ENCODE results near the gene CNTNAP2. TPM values are rescaled to one million over a fixed set of nuclear protein-coding genes. Genes with fewer than 3 reads are reported as not detected.
"Not testable (repeated sequence)": the region's sequence is repeated elsewhere in the genome, so short reads cannot be mapped to it uniquely, and the experiment has no call there.

CNTNAP2 gene
- total RNA-seq, 2 experiments from 2014 or later, result not detected

DNA sequence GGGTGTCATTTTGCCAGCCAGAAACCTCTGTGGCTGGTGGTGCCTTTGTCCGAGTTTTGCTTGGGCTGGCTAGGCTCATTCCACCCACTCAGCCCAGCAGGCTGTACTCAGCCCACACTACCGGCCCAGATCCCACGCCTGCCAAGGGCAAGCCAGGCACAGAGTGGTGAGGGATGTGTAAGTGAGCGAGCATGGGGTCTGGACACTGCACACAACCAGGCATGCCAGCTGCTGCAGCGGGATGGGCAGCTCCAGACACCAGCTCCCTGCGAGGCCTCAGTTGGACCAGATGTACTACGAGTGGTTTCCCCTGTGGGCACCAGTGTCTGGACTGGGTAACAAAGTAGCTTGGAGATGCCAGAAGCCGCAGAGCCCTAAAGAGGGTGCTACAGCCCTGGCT lies 2339.8 kb downstream of the CNTNAP2 start:
- CTCF ChIA-PET, result no interaction called here

DNA sequence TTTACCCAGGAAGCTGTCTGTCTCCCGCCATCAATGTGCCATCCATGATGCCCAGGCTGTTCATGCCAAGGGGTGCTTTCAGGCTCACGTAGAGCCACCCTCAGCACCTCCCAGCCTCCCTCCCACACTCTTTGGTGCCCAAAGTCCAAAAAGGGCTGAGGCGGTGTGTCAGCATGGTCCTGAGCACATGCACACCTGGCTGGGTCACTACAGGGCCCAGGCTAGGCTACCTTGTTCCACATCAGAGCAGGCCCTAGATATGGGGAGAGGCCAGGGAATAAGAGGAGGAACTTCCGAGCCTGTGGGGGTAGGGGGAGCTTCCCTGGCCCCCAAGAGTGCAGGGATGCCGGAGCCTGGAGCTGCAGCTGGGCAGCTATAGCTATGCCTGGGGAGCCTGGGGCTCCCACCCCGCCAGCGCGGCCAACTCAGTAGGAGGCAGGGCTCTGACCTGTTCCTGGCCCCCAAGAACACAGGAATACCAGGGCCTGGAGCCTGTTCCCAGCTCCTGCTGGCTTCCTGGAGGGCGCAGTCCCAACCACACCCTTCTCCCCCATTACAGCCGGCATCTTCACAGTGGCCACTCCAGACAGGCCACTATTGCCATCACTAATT lies 2340.8 kb downstream of the CNTNAP2 start:
- CTCF ChIA-PET, result no interaction called here
- POLR2A ChIA-PET, result no interaction called here

More for the DNA sequence above, 2339.8 kb downstream of the CNTNAP2 start:
- POLR2A ChIA-PET, result no interaction called here

DNA sequence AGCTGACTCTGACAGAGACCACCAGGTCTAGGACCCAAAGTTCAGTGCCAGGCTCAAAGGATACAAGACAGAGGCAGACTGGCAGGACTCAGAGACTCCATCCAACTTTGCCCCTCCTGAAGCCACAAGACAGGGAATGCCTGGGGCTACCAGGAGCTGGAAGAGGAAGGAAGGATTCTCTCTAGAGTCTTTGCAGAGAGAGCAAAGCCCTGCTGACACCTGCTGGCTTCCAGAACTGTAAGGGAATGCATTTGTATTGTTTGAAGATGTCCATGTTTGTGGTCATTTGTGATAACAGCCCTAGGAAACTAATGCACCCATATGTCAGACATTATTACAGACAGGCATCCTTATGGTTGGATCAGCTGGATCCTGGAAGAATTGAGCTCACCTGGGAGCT lies 2341.7 kb downstream of the CNTNAP2 start:
- CTCF ChIA-PET, result no interaction called here

DNA sequence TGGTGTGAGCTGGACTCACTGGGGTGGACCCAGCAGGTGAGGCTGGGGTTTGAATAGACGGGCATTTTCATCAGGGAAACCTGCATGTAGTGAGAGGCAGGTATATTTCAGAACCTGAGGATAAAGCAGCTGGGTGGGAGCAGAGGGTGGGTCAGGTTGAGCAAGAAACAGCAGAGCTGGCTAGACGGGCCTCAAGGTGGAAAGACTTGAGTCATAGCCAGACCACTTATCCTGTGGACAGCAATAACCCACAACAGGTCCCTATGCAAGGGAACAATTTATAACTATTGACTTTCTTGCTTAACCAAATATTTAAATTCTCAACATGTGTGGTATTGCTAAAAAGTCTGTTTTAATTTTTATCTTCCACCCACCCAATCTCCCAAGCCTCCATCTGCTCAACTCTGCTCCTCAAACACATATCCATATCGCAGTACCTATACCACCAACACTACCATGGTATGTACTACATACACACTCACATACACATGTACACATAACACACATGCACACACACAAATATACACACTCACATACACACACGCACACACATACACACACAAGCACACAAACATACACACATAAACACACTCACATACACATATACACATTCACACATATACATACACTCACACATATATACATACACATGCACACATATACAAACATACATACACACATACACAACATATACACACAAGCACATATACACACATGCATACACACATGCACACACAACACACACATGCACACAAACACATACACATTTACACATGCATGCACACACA lies 2345.0 kb downstream of the CNTNAP2 start:
- ChIA-PET CTCF (no interaction called here), POLR2A (no interaction called here)

More for the DNA sequence above, 2341.7 kb downstream of the CNTNAP2 start:
- POLR2A ChIA-PET, result no interaction called here

DNA sequence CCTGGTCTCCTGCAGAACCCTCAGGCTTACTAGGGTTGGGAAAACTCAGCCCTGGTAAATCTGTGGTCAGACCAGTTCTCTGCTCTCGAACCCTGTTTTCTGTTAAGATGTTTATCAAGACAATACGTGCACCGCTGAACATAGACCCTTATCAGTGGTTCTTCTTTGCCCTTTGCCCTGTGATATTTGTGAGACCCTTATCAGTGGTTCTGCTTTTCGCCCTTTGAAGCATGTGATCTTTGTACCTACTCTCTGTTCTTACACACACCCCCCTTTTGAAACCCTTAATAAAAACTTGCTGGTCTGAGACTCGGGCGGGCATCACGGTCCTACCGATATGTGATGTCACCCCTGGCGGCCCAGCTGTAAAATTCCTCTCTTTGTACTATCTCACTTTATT lies 2346.2 kb downstream of the CNTNAP2 start:
- POLR2A ChIA-PET, CTCF ChIA-PET: not testable (repeated sequence)

DNA sequence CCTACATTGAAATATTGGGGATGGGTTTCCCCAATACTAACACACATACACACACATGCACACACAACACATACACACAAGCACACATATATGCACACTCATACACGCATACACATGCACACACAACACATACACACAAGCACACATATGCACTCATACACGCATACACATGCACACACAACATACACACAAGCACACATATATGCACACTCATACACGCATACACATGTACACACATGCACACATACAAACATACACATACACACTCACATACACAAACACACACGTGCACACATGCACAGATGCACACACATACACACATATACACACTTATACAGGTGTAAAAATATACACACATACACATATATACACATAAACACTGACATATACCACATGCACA lies 2346.6 kb downstream of the CNTNAP2 start:
- POLR2A ChIA-PET, result no interaction called here
- CTCF ChIA-PET, result no interaction called here

DNA sequence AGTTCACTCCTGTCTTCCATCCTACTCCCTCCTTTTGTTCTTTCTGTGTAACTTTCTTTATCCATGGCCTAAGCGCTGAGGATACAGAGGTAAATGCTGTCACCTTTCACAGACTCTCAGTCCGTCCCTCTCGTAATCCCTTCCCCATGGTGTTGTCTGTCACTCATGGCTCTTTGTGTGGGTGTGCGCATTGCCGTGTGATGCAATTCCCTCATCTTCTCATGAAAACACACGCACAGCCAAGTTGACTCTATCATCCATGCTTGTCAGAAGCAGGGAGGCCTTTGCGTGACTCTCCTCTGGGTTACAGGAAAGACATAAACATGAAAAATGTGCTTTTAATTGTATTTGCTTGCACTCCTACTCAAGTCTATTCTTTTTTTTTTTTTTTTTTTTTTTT lies 2348.3 kb downstream of the CNTNAP2 start:
- ChIA-PET POLR2A (no interaction called here), CTCF (no interaction called here)

DNA sequence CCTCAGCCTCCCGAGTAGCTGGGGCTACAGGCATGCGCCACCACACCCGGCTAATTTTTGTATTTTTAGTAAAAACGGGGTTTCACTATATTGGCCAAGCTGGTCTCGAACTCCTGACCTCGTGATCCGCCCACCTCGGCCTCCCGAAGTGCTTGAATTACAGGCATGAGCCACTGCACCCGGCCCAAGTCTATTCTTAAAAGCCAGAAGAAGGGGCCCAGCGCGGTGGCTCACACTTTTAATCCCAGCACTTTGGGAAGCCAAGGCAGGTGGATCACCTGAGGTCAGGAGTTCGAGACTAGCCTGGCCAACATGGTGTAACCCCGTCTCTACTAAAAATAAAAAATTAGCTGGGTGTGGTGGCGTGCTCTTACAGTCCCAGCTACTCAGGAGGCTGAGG lies 2348.8 kb downstream of the CNTNAP2 start:
- POLR2A ChIA-PET, result not testable (repeated sequence)

DNA sequence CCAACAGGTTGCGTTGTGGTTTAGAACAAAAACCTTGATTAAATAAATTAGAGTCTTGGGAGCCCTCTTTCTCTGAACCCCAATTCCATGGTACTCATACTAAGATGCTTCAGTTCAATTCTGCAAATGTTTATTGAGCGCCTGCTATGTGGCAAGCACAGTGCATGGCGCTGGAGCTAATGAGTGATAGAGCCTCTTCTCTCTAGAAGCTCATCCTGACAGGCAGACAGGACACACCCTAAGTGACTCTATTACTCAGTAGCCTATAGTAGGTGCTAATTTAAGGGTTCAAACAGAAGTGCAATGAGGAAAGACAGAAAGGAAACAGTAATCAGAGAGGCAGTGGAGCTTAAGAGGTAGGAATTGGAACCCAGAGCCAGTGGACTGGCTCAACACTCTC lies 2349.5 kb downstream of the CNTNAP2 start:
- CTCF ChIA-PET, result interaction anchor here (0.6 kb wide), 1 partner anchor 161 kb away, joined by 4 read pairs; no protein-coding TSS in a partner anchor
- POLR2A ChIA-PET, result no interaction called here

More for the DNA sequence above, 2348.8 kb downstream of the CNTNAP2 start:
- CTCF ChIA-PET, result not testable (repeated sequence)

DNA sequence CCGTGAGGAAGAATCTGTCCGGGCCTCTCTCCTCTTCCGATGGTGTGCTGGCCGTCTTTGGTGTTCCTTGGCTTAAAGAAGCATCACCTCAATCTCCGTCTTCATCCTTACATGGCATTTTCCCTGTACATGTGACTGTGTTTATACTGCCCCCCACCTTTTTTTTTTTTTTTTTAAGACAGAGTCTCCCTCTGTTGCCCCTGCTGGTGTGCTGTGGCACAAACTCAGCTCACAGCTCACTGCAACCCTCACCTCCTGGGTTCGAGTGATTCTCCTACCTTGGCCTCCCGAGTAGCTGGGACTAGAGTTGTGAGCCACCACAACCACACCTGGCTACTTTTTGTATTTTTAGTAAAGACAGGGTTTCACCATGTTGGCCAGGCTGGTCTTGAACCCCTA lies 2352.1 kb downstream of the CNTNAP2 start:
- ChIA-PET POLR2A (no interaction called here), CTCF (no interaction called here)

Data from activated CD8-positive, alpha-beta memory T cell treated with anti-CD3 and anti-CD28 coated beads for 36 hours (primary cell).